GM18499 (cell line): ENCODE results near the gene BGN.
A peak's percentile ranks its signal among the peaks of the same experiment; 100 is the strongest.

Experiments
- ATAC-seq: cut with Tn5 transposase; IDR thresholded peaks from one replicate; pipeline ENCODE4 v1.9.1; 2021; ENCODE audit warnings: moderate number of reproducible peaks; ENCODE audit not compliant: insufficient read depth, unreplicated experiment

The BGN gene

DNA sequence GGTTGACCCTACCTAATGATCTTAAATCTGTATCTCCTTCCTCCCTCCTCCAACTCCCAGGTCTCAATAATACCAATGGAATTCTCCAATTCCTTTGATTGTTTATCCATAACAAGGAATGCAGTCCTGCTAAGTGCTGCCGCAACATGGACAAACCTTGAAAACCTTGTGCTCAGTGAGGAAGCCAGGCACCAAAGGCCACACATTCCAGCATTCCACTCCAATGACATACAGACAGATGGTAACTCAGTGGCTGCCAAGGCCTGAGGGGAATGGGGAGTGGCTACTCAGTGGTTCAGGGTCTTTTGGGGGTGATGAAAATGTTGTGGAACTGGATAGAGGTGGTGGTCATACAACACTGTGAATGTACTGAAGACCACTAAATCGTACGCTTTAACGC, 34.8 kb upstream of the BGN start:
- no peak for ATAC-seq

DNA sequence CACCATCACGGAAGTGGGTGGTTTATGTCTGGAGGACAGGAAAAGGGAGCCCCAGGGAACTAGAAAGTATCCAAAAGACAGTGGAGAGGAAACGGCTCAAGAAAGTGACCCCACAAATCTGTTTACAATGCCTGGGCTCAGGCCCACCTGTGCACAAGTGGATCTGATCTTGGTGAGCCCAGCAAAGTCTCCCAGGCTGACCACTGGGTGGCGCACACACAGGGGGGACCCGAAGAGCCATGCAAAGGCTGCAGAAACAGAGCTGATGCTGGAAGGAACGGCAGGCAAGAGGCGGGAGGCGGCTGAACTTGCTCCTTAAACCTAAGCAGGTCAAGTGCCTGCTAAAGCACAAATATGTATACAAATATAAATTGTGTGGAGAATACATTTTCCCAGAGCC, 34.0 kb upstream of the BGN start:
- ATAC-seq: no peak

- ATAC-seq: no peak
Observed at GRCh38 chrX:153462291-153462690, 32.5 kb upstream of the BGN start.

DNA sequence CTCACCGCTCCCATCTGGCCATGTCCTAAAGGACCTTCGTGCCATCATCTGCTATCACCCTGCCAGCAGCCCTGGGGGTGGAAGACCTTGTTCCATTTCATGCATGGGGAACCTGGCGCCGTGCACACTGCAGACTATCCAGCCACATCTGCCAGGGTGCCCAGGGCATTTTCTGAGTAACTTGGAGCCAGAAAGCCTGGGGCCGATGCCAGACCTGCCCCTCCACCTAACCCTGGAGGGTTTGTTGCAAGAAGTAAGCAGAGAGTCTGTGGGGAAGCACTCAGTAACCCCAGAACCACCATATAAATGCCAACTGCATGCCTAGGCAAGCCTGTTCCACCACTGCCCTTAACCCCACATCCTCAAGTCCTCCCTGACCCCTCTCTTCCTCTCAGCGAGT, 31.7 kb upstream of the BGN start:
- no peak for ATAC-seq

GRCh38 chrX:153463556-153463955, 31.2 kb upstream of the BGN start:
- ATAC-seq: no peak

DNA sequence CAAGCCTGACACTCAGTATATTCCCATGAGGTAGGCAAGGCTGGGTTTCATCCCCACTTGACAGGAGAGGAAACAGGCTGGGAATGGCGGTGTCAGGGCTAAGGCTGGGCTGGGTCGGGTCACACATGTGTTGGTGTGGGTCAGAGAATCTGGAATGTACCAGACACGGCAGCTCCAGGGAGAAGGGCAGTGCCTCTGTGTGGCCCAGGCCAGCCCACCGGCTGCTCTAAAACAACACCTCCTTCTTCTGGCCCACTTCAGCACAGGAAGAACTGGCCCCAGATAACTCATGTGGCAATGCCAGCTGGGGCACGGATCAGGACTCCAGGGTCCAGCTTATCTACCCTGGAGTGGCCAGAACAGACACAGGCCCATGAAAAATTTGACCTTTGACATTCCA, 30.7 kb upstream of the BGN start:
- no peak for ATAC-seq

DNA sequence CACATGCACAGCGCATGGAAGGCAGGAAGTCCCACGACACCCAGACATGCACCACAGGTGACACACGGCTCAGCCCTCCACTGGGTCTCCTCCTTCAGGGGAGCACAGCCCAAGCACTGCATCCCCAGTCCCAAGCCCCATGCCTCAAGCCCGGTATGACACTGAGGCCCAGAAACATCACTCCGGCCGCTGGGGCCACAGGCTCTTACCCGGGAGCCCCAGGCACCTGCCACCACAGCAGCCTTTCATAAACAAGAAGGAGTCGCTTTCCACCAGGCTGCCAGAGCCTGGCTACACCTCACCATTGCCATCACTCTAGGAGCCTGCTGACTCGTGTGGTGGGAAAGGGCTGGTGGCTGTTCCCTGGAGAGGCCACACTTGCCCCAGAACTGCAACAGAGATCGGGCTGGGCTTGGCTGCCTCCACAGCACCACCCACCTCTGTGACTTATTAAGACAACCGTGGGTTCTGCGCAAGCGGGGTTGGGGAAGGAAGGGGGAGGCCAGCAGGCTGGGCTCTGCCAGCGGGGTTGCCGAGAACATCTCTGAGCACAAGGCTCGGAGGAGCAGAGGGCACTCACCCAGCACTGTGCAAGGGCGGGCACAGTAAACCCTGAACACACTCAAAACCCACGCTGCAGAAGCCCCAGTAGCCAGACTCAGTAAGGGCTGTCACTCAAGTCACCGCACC, 28.9 kb upstream of the BGN start:
- ATAC-seq: no peak

DNA sequence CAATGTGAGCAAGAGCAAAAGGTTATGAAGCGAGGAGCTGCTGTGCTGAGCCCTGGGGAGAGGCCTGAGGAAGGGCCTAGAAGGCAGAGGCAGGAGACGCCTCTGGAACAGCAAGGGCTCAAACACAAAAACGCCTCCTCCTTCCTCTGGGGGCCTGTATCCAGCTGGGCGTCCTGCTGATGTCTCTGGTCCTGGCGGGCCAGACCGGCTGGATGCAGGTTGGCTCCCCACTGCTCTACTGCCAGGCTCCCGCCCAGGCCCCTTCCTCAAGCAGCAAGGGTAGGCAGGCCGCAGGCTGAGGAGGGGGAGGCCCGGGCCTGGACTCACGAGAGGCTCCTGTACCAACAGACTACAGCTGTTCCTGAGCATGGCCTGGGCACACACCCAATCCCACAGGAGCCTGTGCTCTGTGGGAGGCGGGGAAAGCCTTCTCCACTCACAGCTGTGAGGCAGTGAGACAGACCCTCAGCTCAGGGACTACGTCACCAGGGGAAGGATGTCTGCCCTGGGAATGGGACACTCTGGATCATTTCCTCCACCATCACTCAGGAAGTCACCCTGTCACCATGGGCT, 26.7 kb upstream of the BGN start:
- ATAC-seq: no peak

GRCh38 chrX:153469811-153470410, 24.9 kb upstream of the BGN start:
- ATAC-seq: peak; percentile 17

- peak; percentile 54 for ATAC-seq
Observed at GRCh38 chrX:153470411-153471363, 24.1 kb upstream of the BGN start, which contains the start of gene HAUS7. Gene HAUS7 (minus strand): TSS chrX:153470576. CDS start chrX:153470557, 19 bp downstream.

DNA sequence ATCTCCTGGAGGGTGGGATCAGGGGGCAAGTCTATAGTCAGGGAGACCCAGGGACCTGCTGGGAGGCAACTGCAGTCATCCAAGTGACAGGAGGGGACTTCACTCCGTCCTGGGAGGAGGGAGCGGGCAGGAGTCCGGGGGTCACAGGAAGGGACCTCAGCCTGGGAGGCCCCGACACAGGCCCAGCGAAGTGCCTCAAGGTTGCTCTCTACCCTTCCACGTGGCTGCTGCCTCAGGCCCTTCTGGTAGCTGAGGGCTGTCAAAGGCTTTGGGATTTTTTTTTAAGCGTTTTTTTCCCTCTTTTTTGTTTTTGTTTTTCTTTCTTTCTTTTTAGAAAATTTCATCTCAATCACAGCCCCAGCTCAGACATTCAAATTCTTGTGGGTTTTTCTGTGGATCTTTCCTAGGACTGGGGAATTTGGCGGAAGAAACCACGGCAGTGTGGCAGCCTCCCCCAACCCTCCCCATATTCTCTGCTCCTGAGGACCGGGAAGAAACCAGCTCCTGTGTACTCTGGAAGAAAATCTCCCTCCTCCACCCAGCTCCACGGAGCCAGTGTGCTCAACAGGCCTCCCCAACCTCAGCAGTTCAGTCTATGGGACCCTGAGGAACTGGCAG, 23.0 kb upstream of the BGN start:
- ATAC-seq: no peak

- no peak for ATAC-seq
Observed at GRCh38 chrX:153473126-153473525, 21.7 kb upstream of the BGN start.

GRCh38 chrX:153474266-153474665, 20.5 kb upstream of the BGN start:
- no peak for ATAC-seq

DNA sequence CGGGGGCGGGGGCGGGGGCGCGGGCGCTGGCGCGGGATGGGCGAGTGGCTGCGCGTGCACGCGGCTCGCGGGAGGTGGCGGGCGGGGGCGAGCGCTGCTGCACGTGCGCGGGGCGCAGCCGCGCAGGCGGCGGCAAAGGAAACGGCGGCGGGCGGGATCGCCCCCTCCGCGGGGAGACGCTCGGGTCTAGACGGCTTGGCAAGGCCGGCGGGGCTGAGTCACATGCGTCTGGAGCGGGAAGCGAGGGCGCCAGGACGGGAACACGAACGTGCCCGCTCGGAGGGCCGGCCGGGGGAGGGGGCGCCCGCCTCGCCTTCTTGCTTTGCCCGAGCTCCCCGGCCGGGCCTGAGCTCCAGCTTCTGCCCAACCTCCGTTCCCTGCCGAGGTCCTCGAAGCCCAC, 20.1 kb upstream of the BGN start:
- no peak for ATAC-seq

GRCh38 chrX:153475271-153475670, 19.5 kb upstream of the BGN start:
- ATAC-seq: no peak

GRCh38 chrX:153475751-153476281, 19.0 kb upstream of the BGN start:
- ATAC-seq: no peak

DNA sequence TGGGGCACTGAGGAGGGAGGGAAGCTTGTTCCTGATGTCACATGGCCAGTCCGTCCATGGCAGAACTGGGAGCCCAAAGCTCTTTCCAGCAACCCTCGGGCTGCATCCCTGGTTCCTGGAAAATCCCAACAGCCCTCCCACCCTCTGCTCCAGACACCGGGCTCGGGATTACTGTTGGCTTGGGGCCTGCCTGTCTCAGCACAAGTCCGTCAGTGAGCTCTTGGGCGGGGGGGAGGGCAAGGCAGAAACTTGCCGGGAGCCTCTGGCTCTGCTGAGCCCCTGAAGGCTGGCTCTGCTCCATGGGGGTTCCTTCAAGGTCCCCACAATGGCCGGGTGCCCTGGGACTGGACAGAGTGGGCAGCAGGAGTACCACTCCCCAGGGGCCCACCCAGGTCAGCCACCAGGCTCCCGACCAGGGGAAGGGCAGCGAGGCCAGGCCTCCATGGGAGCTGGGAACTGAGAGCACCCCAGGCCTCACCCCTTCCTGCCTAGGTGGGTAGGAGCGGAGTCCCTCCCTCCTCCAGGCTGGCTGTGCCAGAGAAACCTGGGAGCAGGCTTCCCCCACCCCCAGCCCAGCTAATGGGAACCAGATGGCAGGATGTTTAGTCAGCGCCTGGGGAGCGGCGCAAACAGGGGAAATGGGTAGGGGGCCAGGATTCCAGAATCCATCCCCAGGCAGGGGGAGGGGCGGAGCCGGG, 18.0 kb upstream of the BGN start:
- no peak for ATAC-seq

DNA sequence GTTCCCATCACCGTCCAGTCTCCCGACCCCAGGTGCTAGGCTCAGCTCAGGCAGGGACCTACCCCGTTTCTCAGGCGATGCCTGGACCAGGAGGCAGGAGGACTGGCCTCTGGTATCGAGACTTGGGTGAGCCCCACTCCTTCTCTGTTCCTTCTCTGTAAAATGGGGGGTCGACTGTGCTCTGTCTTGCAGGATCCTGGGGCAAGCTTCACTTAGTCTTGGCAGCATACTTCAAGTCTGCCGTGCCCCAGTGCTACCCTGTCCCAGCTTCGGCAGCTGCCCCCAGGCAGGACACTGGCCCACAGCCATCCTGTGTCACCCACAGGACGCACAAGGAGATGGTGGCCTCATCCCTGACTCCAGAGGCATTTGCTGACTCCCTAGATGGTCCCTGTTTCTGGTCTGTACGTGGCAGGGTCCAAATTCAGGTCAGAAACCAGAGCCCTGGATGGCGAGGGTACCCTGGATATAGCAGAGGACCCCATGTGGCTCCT, 17.4 kb upstream of the BGN start:
- ATAC-seq: no peak

DNA sequence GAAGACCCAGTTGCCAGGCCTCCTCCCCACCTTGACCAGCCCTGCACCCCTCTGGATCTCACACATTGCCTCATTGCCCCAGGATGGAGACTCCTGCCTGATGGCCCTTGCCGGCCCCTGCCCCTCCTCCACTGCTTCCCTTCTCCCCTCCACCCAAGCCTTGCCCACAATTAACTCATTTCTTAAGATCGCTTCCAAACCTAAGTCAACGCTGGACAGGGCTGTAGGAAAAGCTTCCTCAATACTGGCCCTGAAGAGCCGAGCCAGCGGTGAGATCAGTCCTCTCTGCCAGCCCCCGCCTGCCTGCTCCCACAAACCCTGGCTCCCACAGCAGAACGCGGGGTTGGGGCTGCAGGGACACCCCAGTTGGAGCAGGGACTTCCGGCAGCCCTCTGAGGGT, 16.9 kb upstream of the BGN start:
- no peak for ATAC-seq
